Loucy (cell line): ENCODE results near the gene PDLIM4.

ENCODE experiments used
- EZH2phosphoT487 ChIP-seq: fragments of 200-600 bp; IDR thresholded peaks from 2 replicates; pipeline ENCODE4 v1.6.1; 2018; ENCODE audit warnings: antibody characterized with exemption, mild to moderate bottlenecking, moderate library complexity, borderline replicate concordance
- TF ChIP-seq, protein P1 (sequence below): fragments of 200-600 bp; sonication (generic); conservative IDR thresholded peaks from 2 replicates; pipeline ENCODE4 v1.5.1; 2014; ENCODE audit warnings: mild to moderate bottlenecking, antibody characterized with exemption, low read length

- TF ChIP-seq, protein P1, sequence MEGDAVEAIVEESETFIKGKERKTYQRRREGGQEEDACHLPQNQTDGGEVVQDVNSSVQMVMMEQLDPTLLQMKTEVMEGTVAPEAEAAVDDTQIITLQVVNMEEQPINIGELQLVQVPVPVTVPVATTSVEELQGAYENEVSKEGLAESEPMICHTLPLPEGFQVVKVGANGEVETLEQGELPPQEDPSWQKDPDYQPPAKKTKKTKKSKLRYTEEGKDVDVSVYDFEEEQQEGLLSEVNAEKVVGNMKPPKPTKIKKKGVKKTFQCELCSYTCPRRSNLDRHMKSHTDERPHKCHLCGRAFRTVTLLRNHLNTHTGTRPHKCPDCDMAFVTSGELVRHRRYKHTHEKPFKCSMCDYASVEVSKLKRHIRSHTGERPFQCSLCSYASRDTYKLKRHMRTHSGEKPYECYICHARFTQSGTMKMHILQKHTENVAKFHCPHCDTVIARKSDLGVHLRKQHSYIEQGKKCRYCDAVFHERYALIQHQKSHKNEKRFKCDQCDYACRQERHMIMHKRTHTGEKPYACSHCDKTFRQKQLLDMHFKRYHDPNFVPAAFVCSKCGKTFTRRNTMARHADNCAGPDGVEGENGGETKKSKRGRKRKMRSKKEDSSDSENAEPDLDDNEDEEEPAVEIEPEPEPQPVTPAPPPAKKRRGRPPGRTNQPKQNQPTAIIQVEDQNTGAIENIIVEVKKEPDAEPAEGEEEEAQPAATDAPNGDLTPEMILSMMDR: no peak
- TF ChIP-seq EZH2phosphoT487: no peak
Observed at GRCh38 chr5:132215329-132215728, 42.2 kb upstream of the PDLIM4 start.
